ENCODE measurements around the gene SARDH. TPM values are rescaled to one million over a fixed set of nuclear protein-coding genes. Genes with fewer than 3 reads are reported as not detected.

Gene SARDH
- total and polyA plus RNA-seq, 2 of the 13 experiments (the other 11 are each of a cell fraction or from before 2014, with no cell fraction given), result 11.6 to 34.9 TPM

GRCh38 chr9:133742849-133743444 lies 4.8 kb upstream of the SARDH start (continued):
- TF ChIP-seq, protein P1, sequence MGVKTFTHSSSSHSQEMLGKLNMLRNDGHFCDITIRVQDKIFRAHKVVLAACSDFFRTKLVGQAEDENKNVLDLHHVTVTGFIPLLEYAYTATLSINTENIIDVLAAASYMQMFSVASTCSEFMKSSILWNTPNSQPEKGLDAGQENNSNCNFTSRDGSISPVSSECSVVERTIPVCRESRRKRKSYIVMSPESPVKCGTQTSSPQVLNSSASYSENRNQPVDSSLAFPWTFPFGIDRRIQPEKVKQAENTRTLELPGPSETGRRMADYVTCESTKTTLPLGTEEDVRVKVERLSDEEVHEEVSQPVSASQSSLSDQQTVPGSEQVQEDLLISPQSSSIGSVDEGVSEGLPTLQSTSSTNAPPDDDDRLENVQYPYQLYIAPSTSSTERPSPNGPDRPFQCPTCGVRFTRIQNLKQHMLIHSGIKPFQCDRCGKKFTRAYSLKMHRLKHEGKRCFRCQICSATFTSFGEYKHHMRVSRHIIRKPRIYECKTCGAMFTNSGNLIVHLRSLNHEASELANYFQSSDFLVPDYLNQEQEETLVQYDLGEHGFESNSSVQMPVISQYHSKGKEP (CRISPR knock-in tag; IDR thresholded peaks at IDR 0.05), result no peak
- TF ChIP-seq NFE2 (CRISPR knock-in tag; IDR thresholded peaks at IDR 0.05) (no peak), NCOA2 (CRISPR knock-in tag; IDR thresholded peaks at IDR 0.05) (peak; percentile 43; the same call in 1 of the 2 replicates), HIC2 (CRISPR knock-in tag; IDR thresholded peaks at IDR 0.05; ENCODE audit: low read depth) (peak; percentile 57; the same call in 1 of the 2 replicates), HINFP (CRISPR knock-in tag; IDR thresholded peaks at IDR 0.05; ENCODE audit: low read depth) (no peak), ATF6 (CRISPR knock-in tag; conservative IDR thresholded peaks at IDR 0.05) (0 out of 2 replicates have a peak, but pooled peaks have one; percentile 53), RFXANK (CRISPR knock-in tag; IDR thresholded peaks at IDR 0.05) (peak; percentile 69; the same call in 1 of the 2 replicates), REL (CRISPR knock-in tag; conservative IDR thresholded peaks at IDR 0.05) (no peak), EP300 (IDR thresholded peaks at IDR 0.05; ENCODE audit: low read depth in 2 of 2, low read length in 2 of 2) (no peak), EP300 (CRISPR knock-in tag; IDR thresholded peaks at IDR 0.05; ENCODE audit: borderline replicate concordance) (0 out of 2 replicates have a peak, but pooled peaks have one; percentile 33), KDM2A (CRISPR knock-in tag; IDR thresholded peaks at IDR 0.05; ENCODE audit: borderline replicate concordance, low read depth) (peak; percentile 72), TSC22D2 (CRISPR knock-in tag; IDR thresholded peaks at IDR 0.05; ENCODE audit: borderline replicate concordance) (peak; percentile 62; the same call in 1 of the 2 replicates), ZNF547 (CRISPR knock-in tag; IDR thresholded peaks at IDR 0.05) (0 out of 2 replicates have a peak, but pooled peaks have one; percentile 16), ZNF619 (CRISPR knock-in tag; IDR thresholded peaks at IDR 0.05) (peak; percentile 68; the same call in 1 of the 2 replicates), CAMTA2 (CRISPR knock-in tag; IDR thresholded peaks at IDR 0.05; ENCODE audit: borderline replicate concordance) (no peak), MIXL1 (CRISPR knock-in tag; IDR thresholded peaks at IDR 0.05) (peak; percentile 78), HDAC2 (CRISPR knock-in tag; IDR thresholded peaks at IDR 0.05) (peak; percentile 62; the same call in 1 of the 2 replicates)
- TF ChIP-seq, protein P2, sequence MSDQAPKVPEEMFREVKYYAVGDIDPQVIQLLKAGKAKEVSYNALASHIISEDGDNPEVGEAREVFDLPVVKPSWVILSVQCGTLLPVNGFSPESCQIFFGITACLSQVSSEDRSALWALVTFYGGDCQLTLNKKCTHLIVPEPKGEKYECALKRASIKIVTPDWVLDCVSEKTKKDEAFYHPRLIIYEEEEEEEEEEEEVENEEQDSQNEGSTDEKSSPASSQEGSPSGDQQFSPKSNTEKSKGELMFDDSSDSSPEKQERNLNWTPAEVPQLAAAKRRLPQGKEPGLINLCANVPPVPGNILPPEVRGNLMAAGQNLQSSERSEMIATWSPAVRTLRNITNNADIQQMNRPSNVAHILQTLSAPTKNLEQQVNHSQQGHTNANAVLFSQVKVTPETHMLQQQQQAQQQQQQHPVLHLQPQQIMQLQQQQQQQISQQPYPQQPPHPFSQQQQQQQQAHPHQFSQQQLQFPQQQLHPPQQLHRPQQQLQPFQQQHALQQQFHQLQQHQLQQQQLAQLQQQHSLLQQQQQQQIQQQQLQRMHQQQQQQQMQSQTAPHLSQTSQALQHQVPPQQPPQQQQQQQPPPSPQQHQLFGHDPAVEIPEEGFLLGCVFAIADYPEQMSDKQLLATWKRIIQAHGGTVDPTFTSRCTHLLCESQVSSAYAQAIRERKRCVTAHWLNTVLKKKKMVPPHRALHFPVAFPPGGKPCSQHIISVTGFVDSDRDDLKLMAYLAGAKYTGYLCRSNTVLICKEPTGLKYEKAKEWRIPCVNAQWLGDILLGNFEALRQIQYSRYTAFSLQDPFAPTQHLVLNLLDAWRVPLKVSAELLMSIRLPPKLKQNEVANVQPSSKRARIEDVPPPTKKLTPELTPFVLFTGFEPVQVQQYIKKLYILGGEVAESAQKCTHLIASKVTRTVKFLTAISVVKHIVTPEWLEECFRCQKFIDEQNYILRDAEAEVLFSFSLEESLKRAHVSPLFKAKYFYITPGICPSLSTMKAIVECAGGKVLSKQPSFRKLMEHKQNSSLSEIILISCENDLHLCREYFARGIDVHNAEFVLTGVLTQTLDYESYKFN (CRISPR knock-in tag; conservative IDR thresholded peaks at IDR 0.05), result peak; percentile 39
